AG09319 (cell line): ENCODE measurements around the gene HOXC4.

Experiments used
- DNase-seq: peaks from one replicate; pipeline ENCODE4 v3.0.0-alpha.2; 2010; ENCODE audit warnings: low read depth; ENCODE audit errors: extremely low read depth
- CTCF ChIP-seq: IDR thresholded peaks from 2 replicates; pipeline ENCODE4 v1.5.1; 2011; ENCODE audit warnings: low read depth, mild to moderate bottlenecking, inconsistent platforms, low read length, moderate library complexity

The HOXC4 gene

GRCh38 chr12:54017027-54017788 is 36.4 kb upstream of the HOXC4 start:
- no peak for TF ChIP-seq CTCF

GRCh38 chr12:54017878-54018467 is 35.7 kb upstream of the HOXC4 start:
- DNase-seq = no peak
- no peak for TF ChIP-seq CTCF

More at GRCh38 chr12:54017027-54017788, 36.4 kb upstream of the HOXC4 start:
- no peak for DNase-seq

- DNase-seq = no peak
- TF ChIP-seq CTCF = no peak
Observed at GRCh38 chr12:54018468-54018984, 35.1 kb upstream of the HOXC4 start.

- no peak for DNase-seq
- TF ChIP-seq CTCF = no peak
Observed at GRCh38 chr12:54019091-54019811, 34.4 kb upstream of the HOXC4 start.

- no peak for TF ChIP-seq CTCF
- no peak for DNase-seq
Observed at GRCh38 chr12:54019924-54020590, 33.6 kb upstream of the HOXC4 start.

- DNase-seq = no peak
- TF ChIP-seq CTCF = no peak
Observed at GRCh38 chr12:54020591-54021405, 32.8 kb upstream of the HOXC4 start.
